Stimulated activated naive CD4-positive, alpha-beta T cell treated with Interleukin-2 at 50 U/mL for 16 hours (primary cell): ENCODE results near the gene INO80C.

Experiments used
- DNase-seq: peaks from one replicate; lab custom pipeline; 2025; lab: John Stamatoyannopoulos, UW

The INO80C gene

DNA sequence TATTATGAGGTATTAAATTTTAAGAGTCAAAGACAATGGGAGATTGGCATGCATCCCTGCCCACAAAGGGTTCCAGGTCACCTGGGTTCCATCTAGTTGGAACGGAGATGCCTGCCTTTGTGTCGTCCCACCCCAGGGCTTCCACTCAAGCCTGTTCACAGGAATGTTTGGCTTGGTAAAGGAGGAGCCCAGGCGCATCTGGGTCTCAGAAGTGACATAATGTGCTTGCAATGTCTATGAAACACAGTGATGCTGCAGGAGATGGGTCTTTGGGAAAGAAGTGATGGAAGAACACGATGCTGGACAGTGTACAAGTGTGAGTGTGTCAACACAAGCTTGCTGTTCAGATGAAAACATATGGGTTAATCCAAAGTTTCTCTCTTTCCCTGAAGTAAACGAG lies 71.0 kb downstream of the INO80C start:
- no peak for DNase-seq

DNA sequence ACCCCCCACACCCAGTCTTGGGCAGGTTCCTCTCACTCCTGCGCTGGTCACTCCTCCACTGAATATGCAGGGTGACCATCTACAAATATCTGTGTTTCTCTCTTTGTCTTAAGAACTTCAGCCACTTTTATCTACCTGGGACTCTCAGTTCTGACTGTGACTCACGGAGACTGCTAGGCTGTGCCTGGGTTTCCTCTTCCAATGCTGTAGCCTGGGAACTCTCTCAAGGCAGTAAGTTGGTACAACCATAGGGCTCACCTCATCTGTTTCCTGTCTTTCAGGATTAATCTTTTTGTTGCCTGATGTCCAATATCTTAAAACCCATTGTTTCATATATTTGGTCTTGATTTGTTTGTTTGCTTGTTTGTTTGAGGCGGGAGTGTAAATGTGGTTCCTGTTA lies 73.4 kb downstream of the INO80C start:
- no peak for DNase-seq

DNA sequence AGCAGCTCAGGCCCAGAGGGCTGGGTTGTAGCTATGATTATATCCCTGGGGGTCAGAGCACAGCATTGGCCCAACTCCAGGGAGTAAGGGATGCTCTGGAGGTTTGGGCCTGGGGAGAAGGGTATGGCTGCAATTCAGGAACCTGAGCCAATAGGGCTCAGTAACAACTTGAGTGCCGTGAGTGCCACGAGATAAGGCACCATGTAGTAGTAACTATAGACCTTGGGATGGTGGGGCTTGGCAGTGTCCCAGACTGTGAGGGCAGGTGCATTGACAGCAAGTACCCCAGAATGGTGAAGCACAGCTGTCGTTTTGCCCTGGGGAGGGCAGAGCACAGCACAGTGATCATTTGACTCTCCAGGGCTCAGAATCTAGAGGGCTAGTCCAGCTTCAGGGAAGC lies 75.5 kb downstream of the INO80C start:
- DNase-seq, result no peak

DNA sequence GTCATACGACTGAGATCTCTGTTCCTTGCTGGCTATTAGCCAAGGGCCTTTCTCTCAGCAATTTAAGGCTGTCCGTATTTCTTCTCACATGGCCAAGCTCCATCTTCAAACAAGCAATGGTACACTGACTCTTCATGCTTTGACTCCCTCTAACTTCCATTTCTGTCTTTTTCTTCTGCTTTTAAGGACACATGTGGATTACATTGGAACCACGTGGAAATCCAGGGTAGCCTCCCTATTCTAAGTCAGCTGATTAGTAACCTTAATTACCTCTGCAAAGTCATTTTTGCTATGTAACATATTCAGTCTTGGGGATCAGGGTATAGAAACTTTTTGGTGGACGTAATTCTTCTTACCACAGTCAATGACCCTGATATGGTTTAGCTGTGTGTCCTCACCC lies 79.2 kb downstream of the INO80C start:
- no peak for DNase-seq
